NCI-H2171 treated with DMSO at 0.1 percent for 48 hours (cell line): ENCODE data around the gene ATE1.
A peak's percentile ranks its signal among the peaks of the same experiment; 100 is the strongest.
"Not testable (repeated sequence)": the region's sequence is repeated elsewhere in the genome, so short reads cannot be mapped to it uniquely, and the experiment has no call there.

Experiments used
- DNase-seq: peaks from one replicate; lab custom pipeline; 2025; lab: John Stamatoyannopoulos, UW

Gene ATE1

DNA sequence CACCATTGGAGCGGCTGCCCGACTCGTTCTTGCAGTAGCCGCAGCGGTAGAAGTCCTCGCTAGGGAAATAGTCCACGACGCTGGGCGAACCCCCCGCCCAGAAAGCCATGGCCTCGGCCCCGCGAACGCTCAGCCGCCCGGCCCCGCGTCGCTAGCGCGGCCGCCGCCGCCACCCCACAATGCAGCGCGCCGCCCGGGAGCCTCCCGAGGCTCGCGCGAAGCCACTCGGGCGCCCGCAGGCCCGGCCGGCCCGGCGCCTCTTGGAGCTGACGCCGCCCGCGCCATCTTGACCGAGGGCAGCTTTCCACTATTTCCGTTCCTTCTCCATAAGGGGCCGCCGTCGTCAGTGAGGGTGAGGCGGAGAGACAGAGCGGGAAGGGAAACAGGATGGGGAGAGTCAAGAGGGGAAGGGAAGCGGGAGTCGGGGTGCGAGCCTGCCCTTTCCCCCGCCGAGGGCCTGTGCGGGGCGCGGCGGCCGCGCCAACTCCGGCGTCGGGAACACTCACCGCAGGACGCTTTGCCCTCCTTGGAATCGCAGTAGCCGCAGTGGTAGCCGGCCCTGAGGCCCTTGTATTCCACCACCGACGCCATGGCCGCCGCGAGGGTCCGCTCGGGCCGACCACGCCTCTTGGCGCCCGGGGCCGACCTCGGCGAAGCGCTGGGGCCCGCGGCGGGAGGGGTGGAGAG lies at the start of gene ATE1:
TSS of gene ATE1 (minus strand) at position 191 of the 687 bp plus-strand sequence. CDS start at position 109, 82 bp downstream.
- peak; percentile 88 for DNase-seq

DNA sequence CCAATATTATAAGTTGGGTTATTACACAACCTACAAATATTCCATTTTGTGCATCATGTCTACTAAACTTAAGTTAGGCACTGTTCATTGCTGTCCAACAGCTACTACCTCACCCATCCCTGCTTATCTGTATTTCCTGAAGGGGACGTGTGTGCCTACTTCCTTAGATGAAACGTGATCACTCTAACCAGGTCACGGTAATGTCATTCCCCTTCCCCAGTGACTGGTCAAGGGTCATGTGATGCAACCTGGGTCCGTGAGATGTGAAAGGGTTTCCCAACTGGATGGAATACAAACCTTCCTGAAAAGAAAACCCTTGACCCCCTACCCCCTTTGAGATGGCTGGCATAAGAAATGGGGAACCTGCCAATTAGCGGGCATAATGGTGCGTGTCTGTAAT lies 48.8 kb upstream of the ATE1 start:
- DNase-seq, result no peak

DNA sequence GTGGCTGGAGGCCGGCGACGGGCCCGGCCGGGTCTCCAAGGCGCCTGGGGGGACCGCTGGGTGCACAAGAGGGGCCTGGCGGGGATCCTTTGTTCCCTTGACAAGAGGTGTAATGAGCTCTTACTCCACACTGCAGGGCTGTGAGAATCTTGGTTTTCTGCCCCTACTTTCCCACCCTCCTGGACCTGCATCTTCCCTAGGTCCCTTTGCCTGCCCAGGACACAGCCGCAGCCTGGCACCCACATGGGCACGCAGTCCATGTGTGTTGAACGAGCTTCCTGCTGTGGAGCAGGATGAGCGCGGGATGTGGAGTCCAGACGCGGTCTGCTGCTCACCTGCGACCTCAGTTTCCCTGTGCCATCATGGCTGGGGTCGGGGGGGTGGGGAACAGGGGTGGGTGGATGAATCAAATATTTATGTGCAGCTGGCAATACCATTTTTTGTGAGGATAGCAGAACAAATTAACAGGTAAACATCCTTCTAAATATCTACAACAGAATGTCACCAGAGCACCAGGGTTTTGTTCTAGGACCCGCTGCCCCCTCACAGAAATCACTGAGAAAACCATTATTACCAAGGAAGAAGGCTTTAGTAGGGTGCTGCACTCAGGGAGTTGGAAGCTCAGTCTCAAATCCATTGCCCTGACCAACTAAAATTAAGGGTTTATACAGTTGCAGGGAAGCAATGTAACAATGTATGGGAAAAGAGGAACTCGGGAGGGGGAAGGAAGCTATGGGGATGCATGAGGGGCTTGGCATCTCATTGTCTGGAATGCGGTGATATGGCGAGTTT lies 47.7 kb upstream of the ATE1 start:
- DNase-seq, result no peak

DNA sequence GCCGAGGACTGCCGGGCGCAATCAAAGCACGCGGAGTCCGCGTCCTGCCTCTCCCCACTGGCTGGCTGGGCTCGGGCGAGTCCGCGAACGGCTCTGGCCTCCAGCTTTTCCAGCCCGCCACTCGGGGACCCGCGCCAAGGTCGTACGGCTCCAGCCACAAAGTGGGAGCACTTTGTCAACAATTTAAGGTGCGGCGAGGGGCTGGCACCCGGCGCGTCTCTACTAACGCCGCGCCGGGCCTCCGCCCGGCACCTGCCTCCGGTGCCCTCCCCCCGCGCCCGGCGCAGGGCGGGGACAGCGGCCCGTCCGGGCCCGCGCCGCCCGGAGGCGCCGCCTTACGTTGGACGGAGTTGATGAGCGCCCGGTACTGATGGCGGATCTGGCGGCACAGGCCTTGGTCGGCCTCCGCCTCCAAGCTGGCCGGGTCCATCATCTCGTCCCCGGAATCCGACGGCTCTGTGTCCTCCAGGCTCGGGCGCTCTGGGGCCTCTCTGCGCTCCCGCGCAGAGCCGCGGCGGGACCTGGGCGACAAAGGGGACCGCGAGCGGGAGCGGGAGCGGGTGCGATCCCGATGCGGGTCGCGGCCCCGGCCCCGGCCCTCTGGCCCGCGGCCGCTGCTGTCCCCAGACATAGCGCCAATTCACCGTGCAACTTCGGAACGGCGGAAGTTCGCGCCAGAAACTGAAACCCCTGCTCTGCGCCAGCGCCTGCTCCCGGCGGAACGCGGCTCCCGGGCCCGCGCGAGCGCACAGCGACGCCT lies 46.9 kb upstream of the ATE1 start, which contains the start of gene NSMCE4A:
TSS of gene NSMCE4A (minus strand) at position 683 of the 760 bp plus-strand sequence. CDS start at position 631, 52 bp downstream.
- DNase-seq, result peak; percentile 47

GRCh38 chr10:121974019-121974534 lies 46.2 kb upstream of the ATE1 start:
- DNase-seq, result no peak

DNA sequence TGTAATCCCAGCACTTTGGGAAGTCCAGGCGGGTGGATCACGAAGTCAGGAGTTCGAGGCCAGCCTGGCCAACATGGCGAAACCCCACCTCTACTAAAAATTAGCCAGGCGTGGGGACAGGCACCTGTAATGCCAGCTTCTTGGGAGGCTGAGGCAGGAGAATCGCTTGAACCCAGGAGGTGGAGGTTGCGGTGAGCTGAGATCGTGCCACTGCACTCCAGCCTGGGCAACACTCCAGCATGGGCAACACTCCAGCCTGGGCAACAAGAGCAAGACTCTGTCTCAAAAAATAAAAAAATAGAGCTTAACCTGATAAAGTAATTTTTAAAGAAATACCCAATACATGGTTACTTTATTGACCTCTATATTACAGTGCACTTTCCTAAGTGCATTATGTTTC lies 41.3 kb upstream of the ATE1 start:
- DNase-seq, result not testable (repeated sequence)

DNA sequence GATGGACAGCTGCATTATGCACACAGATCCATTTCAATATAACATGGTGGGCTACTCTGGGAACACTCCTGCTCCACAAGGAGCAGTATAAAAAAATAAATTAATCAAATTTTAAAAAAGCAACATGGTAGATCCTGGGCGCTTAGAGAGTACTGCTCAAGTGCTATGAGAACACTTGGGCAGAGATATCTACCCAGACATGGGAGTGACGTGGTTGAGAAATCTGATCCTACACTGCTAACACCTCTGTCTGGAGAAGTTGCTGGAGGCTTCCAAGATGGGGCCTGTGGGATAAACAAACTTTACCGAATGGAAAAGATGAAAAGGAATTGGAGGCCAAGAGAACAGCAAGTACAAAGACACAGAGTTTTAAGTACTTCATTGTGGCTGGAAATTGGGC lies 38.2 kb upstream of the ATE1 start:
- no peak for DNase-seq

DNA sequence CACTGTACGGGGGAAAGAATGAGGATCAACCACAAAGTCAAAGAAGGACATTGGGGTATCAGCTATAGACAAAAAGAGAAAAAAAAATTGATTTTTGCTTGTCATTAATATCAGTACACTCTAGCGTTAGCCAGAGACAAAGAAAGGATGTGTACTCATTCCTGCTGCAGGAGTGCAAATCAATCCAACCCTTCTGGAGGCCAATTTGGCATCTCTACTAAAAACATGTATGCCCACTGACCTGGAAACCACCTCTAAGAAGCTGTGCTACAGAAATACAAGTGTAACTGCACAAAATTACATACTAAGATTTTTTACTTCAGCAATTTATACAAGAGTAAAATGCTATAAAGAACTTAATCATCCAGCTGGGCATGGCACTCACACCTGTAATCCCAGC lies 33.6 kb upstream of the ATE1 start:
- no peak for DNase-seq

- DNase-seq, result no peak
Observed at GRCh38 chr10:121959671-121960070, 31.8 kb upstream of the ATE1 start.

DNA sequence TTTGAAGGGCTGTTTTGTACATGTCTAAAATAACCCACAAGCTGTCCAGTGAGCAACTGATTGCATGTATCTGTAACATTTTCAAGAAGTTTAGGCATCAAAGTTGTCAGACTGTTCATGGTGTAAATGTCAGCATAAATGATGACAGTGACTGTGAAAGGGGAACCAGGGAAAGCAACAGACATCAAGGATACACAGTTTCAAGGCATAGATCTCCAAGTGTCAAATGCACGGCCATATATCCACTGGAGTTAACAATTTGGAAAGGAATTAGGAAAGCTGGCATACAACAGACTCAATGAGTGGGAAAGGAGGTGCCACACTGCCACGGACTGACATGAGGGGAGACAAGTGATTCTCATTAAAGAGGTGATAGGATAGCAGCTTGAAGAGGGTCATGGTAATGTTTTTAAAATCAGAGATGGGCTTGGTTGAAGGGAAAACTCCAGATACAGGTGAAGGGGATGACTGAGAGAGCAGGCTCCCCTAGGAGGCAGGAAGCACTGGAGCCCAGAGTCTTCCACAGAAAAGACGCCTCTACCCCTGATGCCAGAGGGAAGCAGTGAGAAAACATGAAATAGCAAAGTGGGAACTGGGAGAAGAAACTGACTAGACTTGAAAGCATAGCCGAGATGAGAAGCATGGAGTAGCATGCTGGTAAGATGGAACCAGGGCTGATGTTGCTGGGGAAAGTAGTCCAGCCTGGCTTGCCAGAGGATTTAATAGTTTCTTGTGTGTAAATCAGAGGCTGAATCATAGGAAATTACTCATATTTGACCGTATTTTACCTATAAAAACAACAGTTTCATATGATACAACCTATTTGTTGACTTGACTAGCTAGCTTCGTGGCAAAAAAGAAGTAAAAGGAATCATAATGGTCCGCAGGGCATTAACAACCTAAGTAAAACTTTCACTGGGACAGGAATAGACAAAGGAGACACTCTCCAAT lies 28.6 kb upstream of the ATE1 start:
- DNase-seq, result no peak

- no peak for DNase-seq
Observed at GRCh38 chr10:121952226-121952625, 24.4 kb upstream of the ATE1 start.

- DNase-seq, result no peak
Observed at GRCh38 chr10:121949451-121949850, 21.6 kb upstream of the ATE1 start.

- no peak for DNase-seq
Observed at GRCh38 chr10:121949049-121949448, 21.2 kb upstream of the ATE1 start.

- DNase-seq, result no peak
Observed at GRCh38 chr10:121947343-121948330, 19.8 kb upstream of the ATE1 start.

- DNase-seq, result no peak
Observed at GRCh38 chr10:121942749-121943416, 15.1 kb upstream of the ATE1 start.

DNA sequence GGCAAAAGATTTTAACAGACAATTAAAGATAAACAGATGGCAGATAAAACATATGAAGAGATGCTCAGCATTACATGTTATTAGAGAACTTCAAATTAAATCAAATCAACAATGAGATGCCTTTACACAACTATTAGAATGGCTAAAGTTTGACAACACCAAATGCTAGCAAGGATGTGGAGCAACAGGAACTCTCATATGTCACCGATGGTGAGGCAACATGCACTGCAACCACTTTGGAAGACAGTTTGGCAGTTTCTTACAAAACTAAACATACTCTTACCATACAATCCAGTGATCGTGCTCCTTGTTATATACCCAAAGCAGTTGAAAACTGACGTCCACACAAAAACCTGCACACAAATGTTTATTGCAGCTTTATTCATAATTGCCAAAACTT lies 13.7 kb upstream of the ATE1 start:
- no peak for DNase-seq

- no peak for DNase-seq
Observed at GRCh38 chr10:121936295-121936694, 8.5 kb upstream of the ATE1 start.

- no peak for DNase-seq
Observed at GRCh38 chr10:121935702-121936101, 7.9 kb upstream of the ATE1 start.
